HG03575 (cell line): ENCODE results near the gene APLF.
A peak's percentile ranks its signal among the peaks of the same experiment; 100 is the strongest.

Experiments
- ATAC-seq: cut with Tn5 transposase; IDR thresholded peaks from one replicate; pipeline ENCODE4 v1.9.1; 2021; ENCODE audit not compliant: unreplicated experiment, insufficient number of reproducible peaks, low FRiP score; ENCODE audit errors: extremely low read depth

The APLF gene

GRCh38 chr2:68467077-68467960, at the start of gene APLF, which contains the start of gene FBXO48:
APLF (plus strand) TSS chr2:68467585; CDS start chr2:68467732, 147 bp downstream.
FBXO48 (minus strand) TSS chr2:68467294; CDS start chr2:68465145, 2,149 bp downstream.
- ATAC-seq, result peak; percentile 89

DNA sequence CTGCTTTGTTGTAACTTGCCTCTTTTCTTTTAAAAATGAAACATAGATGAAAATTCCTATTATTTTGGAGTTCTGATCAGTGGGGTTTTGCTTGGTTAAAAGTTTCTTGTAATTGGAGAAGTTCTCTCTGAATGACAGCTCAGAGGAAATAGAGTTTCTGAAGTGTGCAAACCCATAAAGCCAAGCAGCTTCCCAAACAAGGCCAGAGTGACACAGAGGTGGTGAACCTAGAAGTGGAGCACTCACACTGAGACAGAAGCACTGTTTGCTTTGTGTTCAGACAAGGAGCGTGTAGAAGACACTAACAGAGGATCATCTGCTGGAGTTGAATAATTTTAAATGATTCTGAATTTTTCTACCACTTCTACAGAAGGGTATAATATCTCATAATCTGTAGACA, 49.5 kb upstream of the APLF start:
- no peak for ATAC-seq

GRCh38 chr2:68418419-68418818, 49.0 kb upstream of the APLF start:
- no peak for ATAC-seq

- no peak for ATAC-seq
Measured at GRCh38 chr2:68418855-68419254, 48.5 kb upstream of the APLF start.

DNA sequence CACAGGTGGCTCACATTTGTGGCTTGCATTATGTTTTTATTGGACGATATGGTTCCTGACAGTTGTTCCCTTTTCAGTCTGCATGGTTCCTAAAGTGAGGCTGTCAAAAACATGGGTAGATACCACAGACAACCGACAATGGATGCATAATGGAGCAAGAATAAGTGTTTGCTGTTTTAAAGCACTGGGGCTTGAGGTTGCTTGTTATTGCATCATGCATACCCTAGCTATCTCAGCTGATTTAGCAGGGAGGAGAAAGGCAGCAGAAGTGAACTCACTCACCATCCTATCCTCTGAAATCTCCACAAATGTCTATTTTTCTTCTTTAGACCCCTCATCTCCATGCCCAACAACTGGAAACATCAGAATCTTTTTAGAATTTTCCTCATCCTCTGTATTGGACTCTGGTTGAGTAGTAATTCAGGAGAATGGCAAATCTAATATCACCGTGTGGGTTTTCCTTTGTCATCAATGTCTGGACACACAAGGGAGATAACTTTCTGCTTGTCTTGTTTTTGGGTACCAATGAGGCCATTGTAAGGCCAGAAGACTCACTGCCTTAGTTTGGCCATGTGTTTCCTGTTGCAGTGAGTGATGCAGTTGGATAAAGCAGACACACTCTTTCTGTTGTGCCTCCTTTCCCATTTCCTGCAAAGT, 47.0 kb upstream of the APLF start:
- ATAC-seq, result no peak

- peak; percentile 70 for ATAC-seq
Measured at GRCh38 chr2:68423966-68424650, 43.3 kb upstream of the APLF start.

GRCh38 chr2:68425503-68425902, 41.9 kb upstream of the APLF start:
- no peak for ATAC-seq

- no peak for ATAC-seq
Measured at GRCh38 chr2:68426446-68426845, 40.9 kb upstream of the APLF start.

DNA sequence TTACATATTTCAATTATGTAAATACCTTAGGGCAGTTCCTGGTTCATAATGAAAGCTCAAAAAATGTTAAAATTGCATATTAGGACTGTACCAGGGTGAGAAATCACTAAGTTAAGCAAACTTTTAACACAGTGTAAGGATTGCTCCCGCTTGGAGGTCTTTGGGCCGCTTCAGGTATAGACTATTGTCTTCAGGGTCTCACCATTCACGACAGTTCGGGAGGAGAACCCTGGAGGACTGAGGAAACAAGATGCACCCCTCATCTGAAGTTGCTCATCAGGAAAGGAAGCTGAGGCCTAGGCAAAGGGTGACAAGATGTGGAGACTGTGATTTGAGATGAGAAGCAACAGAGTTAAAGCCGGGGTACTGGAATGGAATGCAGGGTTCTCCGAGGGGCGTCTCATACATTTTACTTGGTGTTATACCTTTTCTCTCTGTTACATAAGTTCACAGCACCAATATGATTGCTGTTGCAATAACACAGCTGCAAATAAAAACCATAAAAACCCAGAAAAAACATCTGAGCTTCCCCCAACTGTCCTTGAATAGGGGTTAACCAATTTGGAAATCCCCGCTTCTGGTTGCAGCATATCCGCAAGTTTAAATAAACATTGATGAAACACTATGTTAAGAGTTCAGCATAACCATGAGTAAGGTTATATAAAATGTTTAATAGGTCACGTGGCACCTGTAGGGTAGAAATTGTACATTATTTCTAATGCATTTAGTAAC, 40.4 kb upstream of the APLF start:
- ATAC-seq, result no peak

DNA sequence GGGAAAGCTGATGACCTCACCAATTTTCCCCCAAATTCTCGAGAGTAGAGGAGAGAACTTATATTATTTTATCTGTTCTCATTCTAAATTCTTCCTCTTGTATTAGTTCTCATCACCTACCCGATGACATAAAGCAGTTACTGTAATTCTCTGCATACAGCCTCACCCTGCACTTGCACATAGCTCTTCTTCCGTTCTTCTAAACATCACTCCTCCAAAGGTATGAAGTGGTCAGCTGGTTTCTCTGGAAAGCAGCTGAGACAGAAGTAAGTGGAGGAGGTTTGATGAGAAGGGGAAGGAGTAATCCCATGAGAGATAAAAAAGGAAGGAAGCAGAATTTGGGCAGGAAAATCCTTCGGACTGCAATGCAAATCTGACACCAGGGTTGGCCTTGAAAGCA, 39.3 kb upstream of the APLF start:
- ATAC-seq, result no peak

DNA sequence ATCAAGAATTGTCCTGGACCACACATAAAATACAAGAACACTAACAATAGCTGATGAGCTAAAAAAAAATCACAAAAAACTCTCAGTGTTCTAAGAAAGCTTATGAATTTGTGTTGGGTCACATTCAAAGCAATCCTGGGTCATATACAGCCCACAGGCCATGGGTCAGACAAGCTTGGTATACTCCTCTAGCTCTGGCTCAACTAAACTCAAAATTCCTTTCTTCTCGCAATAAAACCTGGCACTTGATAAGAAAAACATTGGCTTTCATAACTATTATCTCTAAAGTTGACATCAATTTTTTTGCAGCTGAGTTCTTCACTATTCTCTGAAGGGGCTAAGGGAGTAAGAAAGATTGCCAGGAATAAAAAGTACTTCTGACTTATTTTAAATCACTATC, 38.6 kb upstream of the APLF start:
- ATAC-seq, result no peak

DNA sequence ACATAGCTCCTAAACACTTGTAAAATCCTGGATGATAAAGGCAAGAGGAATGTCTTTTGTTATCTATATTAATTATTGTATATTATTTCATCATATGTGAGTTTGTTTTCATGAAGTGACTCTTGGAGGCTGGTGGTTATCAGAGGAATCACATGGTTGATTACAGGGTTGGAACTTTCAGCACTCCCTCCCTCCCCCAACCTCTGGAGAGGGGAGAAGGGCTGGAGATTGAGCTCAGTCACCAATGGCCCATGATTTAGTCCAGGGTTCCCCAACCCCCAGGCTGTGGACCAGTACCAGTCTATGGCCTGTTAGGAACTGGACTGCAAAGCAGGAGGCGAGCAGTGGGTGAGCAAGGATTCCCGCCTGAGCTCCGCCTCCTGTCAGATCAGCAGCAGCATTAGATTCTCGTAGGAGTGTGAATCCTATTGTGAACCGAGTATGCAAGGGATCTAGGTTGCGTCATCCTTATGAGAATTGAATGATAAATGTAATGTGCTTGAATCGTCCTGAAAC, 38.0 kb upstream of the APLF start:
- ATAC-seq, result no peak

GRCh38 chr2:68431316-68431972, 35.9 kb upstream of the APLF start:
- no peak for ATAC-seq

GRCh38 chr2:68432696-68433658, 34.4 kb upstream of the APLF start:
- ATAC-seq, result no peak

- ATAC-seq, result no peak
Measured at GRCh38 chr2:68434981-68435380, 32.4 kb upstream of the APLF start.

GRCh38 chr2:68435615-68436014, 31.8 kb upstream of the APLF start:
- ATAC-seq, result no peak

GRCh38 chr2:68436270-68436669, 31.1 kb upstream of the APLF start:
- no peak for ATAC-seq
